Activated CD4-positive, alpha-beta T cell treated with anti-CD3 and anti-CD28 coated beads, Interleukin-2, amount 10 ng/mL, durations not matched to agents 24 days and 14 days (primary cell): ENCODE measurements around the gene SNX17. TPM values are rescaled to one million over a fixed set of nuclear protein-coding genes. Genes with fewer than 3 reads are reported as not detected.
"Not testable (repeated sequence)": the region's sequence is repeated elsewhere in the genome, so short reads cannot be mapped to it uniquely, and the experiment has no call there.

ENCODE experiments used
- DNase-seq: peaks from one replicate; pipeline ENCODE4 v3.0.0; 2022
- H3K27ac Mint-ChIP-seq: one replicate; pipeline ENCODE4 v1.8.0; 2022; ENCODE audit warnings: mild to moderate bottlenecking, mixed read lengths
- H3K27me3 Mint-ChIP-seq: one replicate; pipeline ENCODE4 v1.8.0; 2022; ENCODE audit warnings: mixed read lengths
- H3K36me3 Mint-ChIP-seq: one replicate; pipeline ENCODE4 v1.8.0; 2022; ENCODE audit warnings: low read depth, mild to moderate bottlenecking, mixed read lengths
- H3K4me1 Mint-ChIP-seq: one replicate; pipeline ENCODE4 v1.8.0; 2021; ENCODE audit warnings: mixed read lengths
- H3K4me3 Mint-ChIP-seq: one replicate; pipeline ENCODE4 v1.8.0; 2022; ENCODE audit warnings: mild to moderate bottlenecking, moderate library complexity, mixed read lengths
- H3K9me3 Mint-ChIP-seq: one replicate; pipeline ENCODE4 v1.8.0; 2021; ENCODE audit warnings: mixed read lengths
- intact Hi-C: fragments of 100-400 bp; cut with micrococcal nuclease; formaldehyde crosslinking; loops from one replicate; pipeline ENCODE4 v1.15.1; 2023
- total RNA-seq: library from RNA; stranded (reverse); gene quantifications from 2 replicates; pipeline ENCODE4 v1.2.3, GENCODE V29; 2022

SNX17 gene
- total RNA-seq, 1 donor from 2014 or later = 120 TPM

DNA sequence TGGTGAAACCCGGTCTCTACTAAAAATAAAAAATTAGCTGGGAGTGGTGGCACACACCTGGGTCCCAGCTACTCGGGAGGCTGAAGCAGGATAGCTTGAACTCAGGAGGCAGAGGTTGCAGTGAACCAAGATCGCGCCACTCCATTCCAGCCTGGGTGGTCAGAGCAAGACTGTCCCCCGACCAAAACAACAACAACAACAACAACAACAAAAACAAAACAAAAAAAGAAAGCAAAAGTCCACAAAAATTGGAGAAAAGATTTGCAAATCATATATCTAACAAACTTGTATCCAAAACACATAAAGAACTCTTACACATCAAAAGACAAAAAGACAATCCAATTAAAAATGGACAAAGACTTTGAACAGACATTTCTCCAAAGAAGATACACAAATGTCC, 28.5 kb downstream of the SNX17 start:
- H3K27me3 Mint-ChIP-seq = no peaks in the 10 kb centered on the region
- H3K9me3 Mint-ChIP-seq = no peaks in the 10 kb centered on the region
- H3K4me1 Mint-ChIP-seq = peaks cover 23% of the 10 kb centered on the region
- intact Hi-C loops = no loop called here
- no peak overlapping the region for H3K27ac Mint-ChIP-seq
- H3K36me3 Mint-ChIP-seq = peaks cover 23% of the 10 kb centered on the region
- DNase-seq = no peak
- no peak overlapping the region for H3K4me3 Mint-ChIP-seq

DNA sequence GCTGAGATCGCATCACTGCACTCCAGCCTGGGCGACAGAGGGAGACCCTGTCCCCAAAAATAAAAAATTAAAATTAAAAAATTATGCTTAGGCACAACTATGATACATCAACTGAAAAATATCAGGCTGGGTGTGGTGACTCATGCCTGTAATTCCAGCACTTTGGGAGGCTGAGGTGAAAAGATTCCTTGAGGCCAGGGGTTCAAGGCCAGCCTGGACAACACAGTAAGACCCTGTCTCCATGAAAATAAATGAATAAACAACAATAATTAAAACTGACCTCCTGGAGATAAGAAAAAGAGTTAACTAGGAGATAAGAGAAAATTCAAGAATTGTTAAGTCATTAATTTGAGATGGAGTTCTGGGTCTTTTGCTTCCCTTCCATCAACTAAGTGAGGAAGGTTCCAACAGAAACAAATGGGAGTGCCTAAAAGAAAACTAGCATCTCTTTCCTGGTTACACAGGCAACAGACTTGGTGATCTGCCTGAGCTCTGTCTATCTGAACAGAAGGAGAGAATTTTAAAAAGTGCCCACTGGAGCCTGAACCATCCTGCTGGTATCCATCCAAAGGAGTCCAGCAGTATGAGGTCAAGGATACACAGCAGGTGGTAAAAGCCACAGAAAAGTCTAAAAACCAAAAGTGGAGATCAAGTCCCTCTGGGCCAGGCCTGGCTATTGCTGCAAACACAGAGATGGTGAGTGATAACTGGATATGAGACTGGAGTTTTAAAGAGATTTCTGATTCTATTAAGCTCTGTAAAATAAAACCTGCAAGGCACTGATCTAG, 30.1 kb downstream of the SNX17 start:
- Mint-ChIP-seq H3K27ac (peak overlapping the region; percentile 56), H3K9me3 (no peaks in the 10 kb centered on the region), H3K27me3 (no peaks in the 10 kb centered on the region), H3K4me3 (peak overlapping the region; percentile 2), H3K36me3 (peaks cover 29% of the 10 kb centered on the region), H3K4me1 (peaks cover 25% of the 10 kb centered on the region)
- DNase-seq = no peak
- intact Hi-C loops = loop anchor here (10.0 kb wide), 1 partner anchor 264 kb away; the partner anchor contains the start of genes SLC4A1AP and SUPT7L

DNA sequence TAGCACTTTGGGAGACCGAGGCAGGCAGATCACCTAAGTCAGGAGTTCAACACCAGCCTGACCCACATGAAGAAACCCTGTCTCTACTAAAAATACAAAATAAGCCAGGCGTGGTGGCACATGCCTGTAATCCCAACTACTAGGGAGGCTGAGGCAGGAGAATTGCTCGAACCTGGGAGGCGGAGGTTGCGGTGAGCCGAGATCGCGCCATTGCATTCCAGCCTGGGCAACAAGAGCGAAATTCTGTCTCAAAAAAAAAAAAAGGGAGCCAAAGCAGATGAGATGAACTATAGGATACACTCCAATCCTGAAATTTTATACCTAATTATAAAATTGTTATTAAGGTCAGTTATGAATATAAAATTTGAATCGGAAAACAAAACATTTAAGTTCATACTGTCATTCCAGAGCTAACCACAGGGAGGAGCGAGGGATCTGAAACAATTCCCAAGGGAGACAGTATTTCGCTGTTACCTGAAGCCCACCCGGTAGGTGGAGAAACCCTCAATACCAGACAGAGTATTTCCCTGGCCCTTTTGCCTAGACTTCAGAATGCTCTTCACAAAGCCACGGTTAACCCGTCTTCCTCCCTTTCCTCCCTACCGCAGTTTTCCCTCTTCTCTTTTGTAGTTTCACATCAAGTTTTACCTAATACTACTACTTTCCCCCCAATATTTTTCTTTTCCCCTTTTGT, 37.5 kb downstream of the SNX17 start:
- Mint-ChIP-seq H3K4me3 (peak overlapping the region; percentile 98), H3K36me3 (peaks cover 33% of the 10 kb centered on the region), H3K9me3 (peaks cover 3% of the 10 kb centered on the region), H3K27me3 (peaks cover 5% of the 10 kb centered on the region), H3K27ac (peak overlapping the region; percentile 86), H3K4me1 (peaks cover 35% of the 10 kb centered on the region)
- no peak for DNase-seq
- intact Hi-C loops = loop anchor here (2.0 to 10.0 kb wide), 4 partner anchors 27 to 257 kb away; partner anchors contain the start of genes IFT172, SLC4A1AP, SUPT7L and ZNF512

DNA sequence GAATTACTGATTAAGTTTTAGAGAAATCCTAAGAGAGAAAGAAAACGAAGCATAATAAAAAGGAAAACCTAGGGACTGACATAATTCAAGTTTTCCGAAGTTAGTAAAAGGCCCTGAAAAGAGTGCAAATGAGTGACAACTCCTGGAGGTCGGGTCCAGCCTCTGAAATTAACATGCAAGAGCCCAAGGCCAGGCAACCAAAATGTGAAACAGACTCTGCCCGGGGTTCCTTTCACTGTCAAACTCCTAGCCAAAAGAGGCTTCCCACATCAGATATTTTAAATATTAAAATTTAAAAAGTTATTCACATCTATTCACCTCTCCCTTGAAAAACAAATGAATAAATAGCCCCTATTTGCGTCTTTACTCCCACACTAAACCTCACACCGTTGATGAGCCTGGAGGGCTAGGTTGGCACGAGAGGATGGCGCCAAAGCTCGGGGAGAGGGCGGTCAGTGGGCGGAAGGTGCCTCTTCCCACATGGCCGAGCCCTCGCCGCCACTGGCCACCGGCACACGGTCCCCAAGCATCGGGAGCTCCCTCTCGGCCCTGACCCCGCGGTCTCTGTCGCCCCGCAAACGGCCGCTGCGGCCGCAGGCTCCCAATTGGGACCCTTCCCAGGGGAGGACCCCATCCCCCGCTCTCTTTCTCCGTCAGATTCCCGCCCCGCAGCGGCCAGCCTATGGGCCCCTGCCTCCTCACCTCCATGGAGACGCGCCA, 38.3 kb downstream of the SNX17 start:
- peak overlapping the region; percentile 98 for H3K4me3 Mint-ChIP-seq
- H3K36me3 Mint-ChIP-seq = peaks cover 29% of the 10 kb centered on the region
- intact Hi-C loops = loop anchor here (1.0 to 10.0 kb wide), 7 partner anchors 20 to 256 kb away; partner anchors contain the start of genes EIF2B4, GTF3C2, IFT172 and NRBP1
- H3K9me3 Mint-ChIP-seq = peaks cover 3% of the 10 kb centered on the region
- peaks cover 5% of the 10 kb centered on the region for H3K27me3 Mint-ChIP-seq
- H3K4me1 Mint-ChIP-seq = peaks cover 32% of the 10 kb centered on the region
- peak; percentile 71 for DNase-seq
- H3K27ac Mint-ChIP-seq = peak overlapping the region; percentile 86

DNA sequence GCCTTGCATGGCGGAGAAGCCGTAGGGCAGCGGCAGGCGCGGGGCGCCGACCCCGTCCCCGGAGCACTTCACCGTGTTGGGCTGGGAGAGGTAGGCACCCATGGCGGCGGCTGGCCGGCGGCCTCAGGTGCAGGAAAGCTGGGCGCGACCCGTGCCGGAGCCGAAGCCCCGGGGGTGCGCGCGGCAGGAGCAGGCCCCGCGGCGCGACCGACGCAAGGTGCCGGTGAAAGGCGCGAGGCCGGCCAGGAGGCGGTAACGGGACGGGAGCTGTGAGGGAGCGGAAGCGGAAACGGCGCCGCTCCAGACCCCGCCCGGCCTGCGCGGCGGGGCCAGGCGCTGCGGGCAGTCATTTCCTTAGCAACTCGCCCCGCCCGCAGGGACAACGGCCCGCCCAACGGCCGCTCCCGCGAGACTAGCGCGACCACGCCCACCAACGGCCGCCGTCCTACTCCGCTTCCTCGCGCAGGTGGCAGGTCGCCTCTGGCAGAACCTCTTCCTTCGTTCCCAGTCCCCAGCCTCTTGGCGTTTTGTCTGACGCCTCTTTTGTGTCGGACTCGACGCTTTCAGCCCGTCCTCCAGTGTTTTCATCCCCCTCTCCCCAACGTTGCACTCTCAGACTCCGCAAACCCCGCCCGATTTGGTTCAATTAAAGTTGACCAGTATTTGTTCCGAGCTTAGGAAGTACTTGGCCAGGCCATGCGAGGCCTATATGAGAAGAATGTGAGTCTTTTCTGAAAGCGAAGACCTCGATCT, 39.1 kb downstream of the SNX17 start, which contains the start of gene PPM1G:
PPM1G (minus strand) TSS at position 271 of the 753 bp plus-strand sequence; CDS start at position 102, 169 bp downstream.
- peaks cover 30% of the 10 kb centered on the region for H3K4me1 Mint-ChIP-seq
- peak within 1 kb of the TSS; percentile 98 for H3K4me3 Mint-ChIP-seq
- peak within 1 kb of the TSS; percentile 89 for H3K27ac Mint-ChIP-seq
- H3K9me3 Mint-ChIP-seq = peaks cover 3% of the 10 kb centered on the region
- intact Hi-C loops = loop anchor here (1.0 to 10.0 kb wide), 7 partner anchors 19 to 255 kb away; partner anchors contain the start of genes EIF2B4, GTF3C2, IFT172 and NRBP1
- DNase-seq = peak; percentile 99
- peaks cover 5% of the 10 kb centered on the region for H3K27me3 Mint-ChIP-seq
- H3K36me3 Mint-ChIP-seq = peaks cover 26% of the 10 kb centered on the region

DNA sequence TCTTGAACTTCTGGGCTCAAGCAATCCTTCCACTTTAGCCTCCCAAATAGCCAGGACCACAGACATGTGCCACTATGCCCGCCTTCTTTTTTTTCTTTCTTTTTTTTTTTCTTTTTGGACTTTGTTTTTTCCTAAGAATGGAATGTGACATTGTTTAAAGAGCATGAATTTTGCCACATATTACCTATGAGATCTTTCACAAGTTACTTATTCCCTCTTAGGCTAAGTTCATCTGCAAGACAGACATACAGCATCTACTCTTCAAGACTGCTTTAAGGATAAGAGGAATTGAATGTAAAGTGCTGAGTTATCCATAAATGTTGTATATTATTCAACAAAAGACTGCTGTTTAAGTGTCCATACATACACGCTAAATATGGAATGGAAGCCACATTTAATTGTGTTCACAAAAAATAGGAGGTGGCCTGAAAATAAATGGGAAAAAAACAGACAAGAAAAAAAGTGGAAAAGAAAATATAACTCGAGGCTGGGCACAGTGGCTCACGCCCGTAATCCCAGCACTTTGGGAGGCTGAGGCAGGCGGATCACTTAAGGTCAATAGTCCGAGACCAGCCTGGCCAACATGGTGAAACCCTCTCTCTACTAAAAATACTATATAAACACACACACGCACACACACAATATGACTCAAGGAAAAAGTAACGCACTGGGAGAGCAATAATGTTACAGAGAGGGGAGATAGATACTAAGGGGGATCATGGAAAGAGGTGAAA, 42.2 kb downstream of the SNX17 start:
- H3K27me3 Mint-ChIP-seq = peaks cover 8% of the 10 kb centered on the region
- peaks cover 6% of the 10 kb centered on the region for H3K36me3 Mint-ChIP-seq
- H3K27ac Mint-ChIP-seq = no peak overlapping the region
- H3K9me3 Mint-ChIP-seq = peaks cover 3% of the 10 kb centered on the region
- peaks cover 17% of the 10 kb centered on the region for H3K4me1 Mint-ChIP-seq
- intact Hi-C loops = no loop called here
- no peak for DNase-seq
- no peak overlapping the region for H3K4me3 Mint-ChIP-seq

DNA sequence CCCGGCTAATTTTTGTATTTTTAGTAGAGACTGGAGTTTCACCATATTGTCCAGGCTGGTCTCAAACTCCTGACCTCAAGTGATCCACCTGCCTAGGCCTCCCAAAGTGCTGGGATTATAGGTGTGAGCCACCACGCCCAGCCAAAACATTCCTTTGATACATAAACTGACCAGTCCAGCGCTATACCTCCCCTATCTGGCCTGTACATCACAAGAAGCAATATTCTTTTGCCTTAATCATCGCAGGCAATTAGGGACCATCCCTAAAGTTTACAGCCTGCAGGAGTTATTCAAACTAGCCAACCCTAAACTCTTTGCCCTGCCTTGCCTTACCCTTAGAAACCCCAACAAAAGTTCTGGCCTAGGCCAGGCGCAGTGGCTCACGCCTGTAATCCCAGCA, 45.7 kb downstream of the SNX17 start:
- intact Hi-C loops = no loop called here
- no peak for DNase-seq
- peaks cover 8% of the 10 kb centered on the region for H3K27me3 Mint-ChIP-seq
- H3K27ac Mint-ChIP-seq = no peak overlapping the region
- no peaks in the 10 kb centered on the region for H3K36me3 Mint-ChIP-seq
- H3K4me1 Mint-ChIP-seq = peaks cover 4% of the 10 kb centered on the region
- no peak overlapping the region for H3K4me3 Mint-ChIP-seq
- peaks cover 3% of the 10 kb centered on the region for H3K9me3 Mint-ChIP-seq

DNA sequence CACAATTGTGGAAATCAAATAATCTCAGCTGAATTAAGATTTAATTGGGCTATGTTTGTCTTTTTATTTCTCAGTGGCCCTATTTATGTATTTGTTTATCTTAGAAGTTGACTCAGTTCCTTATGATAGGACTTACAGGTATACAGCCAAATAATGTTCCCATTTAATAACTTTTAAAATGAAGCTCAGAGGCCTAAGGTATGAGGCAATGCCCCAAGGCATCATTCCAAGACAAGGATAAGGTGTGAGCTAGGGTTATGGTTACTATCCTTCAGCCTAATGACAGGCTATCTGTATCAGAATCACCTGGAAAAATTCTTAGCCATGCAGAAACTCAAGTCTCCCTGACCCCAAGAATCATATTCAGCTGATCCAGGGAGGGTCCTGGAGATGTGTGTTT, 50.6 kb downstream of the SNX17 start:
- Mint-ChIP-seq H3K27ac (no peak overlapping the region), H3K9me3 (no peaks in the 10 kb centered on the region), H3K27me3 (peaks cover 7% of the 10 kb centered on the region), H3K36me3 (no peaks in the 10 kb centered on the region), H3K4me3 (no peak overlapping the region), H3K4me1 (no peaks in the 10 kb centered on the region)
- DNase-seq = no peak
- intact Hi-C loops = no loop called here

DNA sequence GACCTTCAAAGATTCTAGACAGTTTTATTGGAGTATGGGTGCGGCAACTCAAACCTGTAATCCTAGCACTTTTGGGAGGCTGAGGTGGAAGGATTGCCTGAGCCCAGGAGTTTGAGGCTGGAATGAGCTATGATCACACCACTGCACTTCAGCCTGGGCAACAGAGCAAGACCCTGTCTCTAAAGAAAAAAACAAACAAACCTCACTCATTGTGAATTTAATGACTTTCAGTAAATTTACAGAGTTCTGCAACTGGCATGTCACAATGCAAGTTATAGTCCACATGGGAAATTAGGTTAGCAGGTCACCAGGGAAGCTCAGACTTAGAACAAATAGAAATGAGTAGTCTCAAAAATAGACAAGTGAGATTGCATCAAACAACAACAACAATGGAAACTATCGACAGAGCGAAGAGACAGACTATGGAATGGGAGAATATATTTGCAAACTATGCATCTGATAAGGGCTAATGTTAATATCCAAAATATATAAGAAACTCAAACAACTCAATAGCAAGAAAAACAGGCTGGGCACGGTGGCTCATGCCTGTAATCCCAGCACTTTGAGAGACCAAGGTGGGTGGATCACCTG, 51.3 kb downstream of the SNX17 start:
- Mint-ChIP-seq H3K9me3 (no peaks in the 10 kb centered on the region), H3K27me3 (peaks cover 7% of the 10 kb centered on the region), H3K27ac (no peak overlapping the region), H3K4me3 (no peak overlapping the region), H3K36me3 (no peaks in the 10 kb centered on the region), H3K4me1 (no peaks in the 10 kb centered on the region)
- DNase-seq = no peak
- intact Hi-C loops = no loop called here

DNA sequence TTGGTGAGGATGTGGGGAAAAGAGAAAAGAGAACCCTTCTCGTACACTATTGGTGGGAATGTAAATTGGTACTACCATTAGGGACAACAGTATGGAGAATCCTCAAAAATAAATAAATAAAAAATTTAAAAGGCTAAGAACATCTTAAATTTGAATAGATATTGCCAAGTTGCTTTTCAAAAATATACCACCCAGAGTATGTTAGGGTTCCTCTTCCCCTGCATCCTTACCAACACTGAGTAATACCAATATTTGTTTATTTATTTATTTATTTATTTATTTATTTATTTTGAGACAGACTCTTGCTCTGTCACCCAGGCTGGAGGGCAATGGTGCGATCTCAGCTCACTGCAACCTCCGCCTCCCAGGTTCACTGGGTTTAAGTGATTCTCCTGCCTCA, 52.5 kb downstream of the SNX17 start:
- no peak for DNase-seq
- H3K4me1 Mint-ChIP-seq = peaks cover 5% of the 10 kb centered on the region
- no peaks in the 10 kb centered on the region for H3K36me3 Mint-ChIP-seq
- H3K27ac Mint-ChIP-seq = no peak overlapping the region
- no peak overlapping the region for H3K4me3 Mint-ChIP-seq
- H3K27me3 Mint-ChIP-seq = peaks cover 7% of the 10 kb centered on the region
- intact Hi-C loops = no loop called here
- no peaks in the 10 kb centered on the region for H3K9me3 Mint-ChIP-seq

DNA sequence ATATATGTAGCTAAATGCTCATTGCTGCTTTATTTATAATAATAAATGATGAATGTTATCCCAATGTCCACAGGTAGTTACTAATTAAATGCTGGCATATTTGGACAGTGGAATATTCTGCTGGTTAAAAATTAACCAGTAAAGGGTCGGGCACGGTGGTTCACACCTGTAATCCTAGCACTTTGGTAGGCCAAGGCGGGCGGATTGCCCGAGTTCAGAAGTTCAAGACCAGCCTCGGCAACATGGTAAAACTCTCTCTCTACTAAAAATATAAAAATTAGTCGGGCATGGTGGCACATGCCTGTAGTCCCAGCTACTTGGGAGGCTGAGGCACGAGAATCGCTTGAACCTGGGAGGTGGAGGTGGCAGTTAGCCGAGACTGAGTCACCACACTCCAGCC, 54.6 kb downstream of the SNX17 start:
- DNase-seq, H3K27ac Mint-ChIP-seq, H3K9me3 Mint-ChIP-seq, H3K36me3 Mint-ChIP-seq, H3K4me3 Mint-ChIP-seq, H3K27me3 Mint-ChIP-seq: not testable (repeated sequence)
- intact Hi-C loops = loop anchor here (5.0 kb wide), 2 partner anchors 208 to 257 kb away; partner anchors contain the start of gene CAD
- H3K4me1 Mint-ChIP-seq = peaks cover 15% of the 10 kb centered on the region
